ENCODE data around the gene UGT1A9. TPM values are rescaled to one million over a fixed set of nuclear protein-coding genes. Genes with fewer than 3 reads are reported as not detected.

The UGT1A9 gene
- total RNA-seq, 1 donor from 2014 or later: under 0.01 TPM

DNA sequence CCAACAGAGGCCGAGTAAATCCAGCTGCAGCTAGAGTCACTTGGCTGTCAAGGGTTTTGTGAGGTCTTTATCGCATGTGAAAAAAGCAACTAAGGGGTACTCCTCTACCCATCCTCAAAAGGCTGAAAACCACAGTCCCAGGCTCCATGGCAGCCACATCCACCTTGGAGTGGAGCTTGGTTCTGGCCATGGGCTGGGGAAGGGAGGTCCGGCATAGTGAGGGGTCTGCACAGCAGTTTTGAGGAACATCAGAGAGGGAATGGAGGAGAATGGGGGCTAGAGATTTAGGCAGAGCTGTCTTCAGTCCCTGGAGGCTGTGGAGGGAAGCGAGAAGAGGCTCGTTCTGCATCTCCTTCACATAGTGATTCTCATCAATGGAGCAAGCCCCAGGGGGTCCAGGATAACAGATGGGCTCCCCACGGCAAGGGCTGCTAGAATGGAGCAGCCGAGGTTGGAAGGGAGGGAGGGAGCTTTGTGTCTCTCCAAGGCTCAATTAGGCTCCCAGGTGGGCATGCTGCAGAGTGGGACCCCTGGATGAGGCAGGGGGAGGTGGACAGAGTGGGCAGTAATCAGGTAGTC lies 127.5 kb downstream of the UGT1A9 start:
- no peak for DNase-seq

DNA sequence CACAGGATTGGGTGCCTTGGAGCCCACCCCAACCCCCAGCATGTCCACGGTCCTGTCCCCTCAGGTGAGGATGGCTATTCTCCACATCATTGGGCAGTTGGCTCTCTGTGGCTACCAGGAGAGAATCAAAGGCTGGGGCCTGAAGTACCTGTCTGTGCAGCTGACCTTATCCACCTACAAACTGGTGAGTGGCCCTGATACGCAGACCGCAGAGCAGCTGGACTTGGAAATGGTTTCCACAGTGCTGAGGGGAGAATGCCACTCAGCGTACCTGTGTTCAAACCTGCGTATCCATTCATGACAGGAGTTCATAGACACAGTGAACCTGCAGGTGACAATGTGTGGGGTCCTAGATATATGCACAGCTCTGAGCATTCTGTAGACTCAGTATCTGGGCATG lies 128.0 kb downstream of the UGT1A9 start:
- no peak for DNase-seq

- DNase-seq: no peak
These were observed 128.5 kb downstream of the UGT1A9 start for GRCh38 chr2:233800208-233800607.

DNA sequence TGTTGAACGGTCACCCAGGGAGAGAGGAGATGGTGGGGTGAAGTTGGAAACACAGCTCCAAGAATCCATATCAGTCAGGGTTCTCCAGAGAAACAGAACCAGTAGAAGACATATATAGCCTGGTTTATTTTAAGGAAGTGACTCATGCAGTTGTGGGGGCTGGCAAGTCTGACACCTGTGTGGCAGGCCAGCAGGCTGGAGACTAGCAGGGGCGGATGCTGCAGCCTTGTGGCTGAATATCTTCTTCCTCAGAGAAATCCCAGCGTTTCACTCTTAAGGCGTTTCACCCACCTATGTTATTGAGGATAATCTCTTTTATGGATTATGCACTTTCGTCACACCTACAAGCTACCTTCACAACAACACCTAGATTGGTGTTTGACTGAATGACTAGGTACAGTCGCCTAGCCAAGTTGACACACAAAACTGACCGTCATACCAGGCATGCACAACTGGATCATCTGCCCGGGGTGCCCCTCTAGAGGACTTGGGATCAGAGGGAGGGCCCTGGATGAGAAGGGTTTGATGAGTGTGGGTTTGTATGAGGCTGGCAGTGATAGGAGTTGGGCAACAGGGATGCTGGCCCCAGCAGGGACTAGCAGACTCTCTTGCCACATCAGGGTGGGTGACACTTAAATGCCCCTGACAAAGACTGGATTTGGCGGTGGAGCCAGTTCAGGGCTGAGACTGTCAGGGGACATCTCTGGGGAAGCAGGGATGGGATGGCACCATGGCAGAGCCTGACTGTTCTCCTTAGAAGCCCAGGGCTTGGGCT lies 129.8 kb downstream of the UGT1A9 start:
- DNase-seq: peak; percentile 25

- DNase-seq: no peak
These were observed 130.6 kb downstream of the UGT1A9 start for GRCh38 chr2:233802132-233802815.

GRCh38 chr2:233803292-233803911 lies 131.7 kb downstream of the UGT1A9 start:
- DNase-seq: no peak

- DNase-seq: no peak
These were observed 132.3 kb downstream of the UGT1A9 start for GRCh38 chr2:233803994-233804393.

DNA sequence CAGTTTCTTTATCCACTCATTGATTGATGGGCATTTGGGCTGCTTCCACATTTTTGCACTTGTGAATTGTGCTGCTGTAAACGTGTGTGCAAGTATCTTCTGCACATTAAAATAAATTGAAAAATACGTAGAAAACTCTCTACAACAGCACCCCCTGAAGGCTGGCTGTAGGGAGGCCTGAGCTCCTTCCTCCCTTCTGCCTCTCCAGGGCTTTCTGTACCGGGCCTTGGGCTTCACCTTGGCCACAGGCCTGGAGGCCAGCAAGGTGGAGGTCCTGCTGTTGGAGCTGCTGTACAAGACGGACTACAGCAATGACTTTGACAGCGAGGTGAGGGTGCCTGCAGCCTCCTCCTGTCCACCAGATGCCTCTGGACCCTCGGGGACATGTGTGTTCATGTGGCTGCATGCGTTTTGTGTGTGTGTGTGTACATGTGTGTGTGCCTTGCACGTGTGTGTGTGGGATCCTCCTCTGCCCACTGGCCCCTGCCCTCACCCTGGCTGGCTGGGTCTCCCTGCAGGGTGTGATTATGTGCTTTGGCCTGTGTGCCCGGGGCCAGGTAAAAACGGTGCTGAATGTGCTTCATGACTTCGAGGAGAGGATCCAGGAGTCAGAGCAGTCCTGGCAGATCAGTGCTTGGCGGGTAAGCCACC lies 135.6 kb downstream of the UGT1A9 start:
- DNase-seq: no peak

GRCh38 chr2:233807966-233808935 lies 136.6 kb downstream of the UGT1A9 start:
- no peak for DNase-seq

- DNase-seq: no peak
These were observed 138.7 kb downstream of the UGT1A9 start for GRCh38 chr2:233810385-233810784.

- no peak for DNase-seq
These were observed 139.4 kb downstream of the UGT1A9 start for GRCh38 chr2:233811087-233811486.

GRCh38 chr2:233811732-233812131 lies 140.0 kb downstream of the UGT1A9 start:
- DNase-seq: no peak

DNA sequence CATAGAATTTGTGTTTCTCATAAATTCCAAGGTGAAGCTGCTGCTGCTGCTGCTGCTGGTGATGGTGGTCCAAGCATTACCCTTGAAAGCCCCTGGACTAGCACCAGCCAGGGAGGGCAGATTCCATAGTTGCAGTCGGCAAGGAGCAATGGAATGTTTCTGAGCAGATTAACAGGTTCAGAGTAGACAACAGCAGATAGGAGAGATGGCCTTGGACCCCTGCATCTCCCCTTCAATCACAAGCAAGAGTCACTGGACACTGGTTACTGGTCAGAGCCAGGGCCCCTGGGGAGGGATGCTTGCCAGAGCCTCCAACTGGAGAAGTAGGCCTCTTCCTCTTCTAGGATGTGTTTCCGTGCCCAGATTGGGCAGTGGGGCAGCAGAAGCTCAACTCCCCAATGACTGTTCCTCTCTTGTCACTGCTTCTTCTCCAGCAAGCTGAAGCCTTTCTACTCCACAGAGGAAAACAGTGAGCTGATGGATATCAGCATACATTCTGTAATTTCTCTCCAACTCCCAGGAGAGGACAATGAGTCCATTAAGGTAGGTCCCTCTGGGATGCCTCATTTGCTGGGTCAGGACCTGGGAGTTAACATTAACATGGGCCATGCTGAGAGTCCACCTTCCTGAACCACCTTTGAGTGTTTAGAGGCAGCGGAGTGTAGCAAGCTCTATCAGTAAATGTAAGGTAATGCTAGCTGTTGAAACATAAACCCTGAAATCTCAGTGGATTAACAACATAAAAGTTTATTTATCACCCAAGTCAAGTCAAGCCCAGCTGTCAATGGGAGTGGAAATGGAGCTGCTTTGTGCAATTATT lies 141.7 kb downstream of the UGT1A9 start:
- DNase-seq: no peak

- peak; percentile 12 for DNase-seq
These were observed 142.5 kb downstream of the UGT1A9 start for GRCh38 chr2:233814056-233814835.

DNA sequence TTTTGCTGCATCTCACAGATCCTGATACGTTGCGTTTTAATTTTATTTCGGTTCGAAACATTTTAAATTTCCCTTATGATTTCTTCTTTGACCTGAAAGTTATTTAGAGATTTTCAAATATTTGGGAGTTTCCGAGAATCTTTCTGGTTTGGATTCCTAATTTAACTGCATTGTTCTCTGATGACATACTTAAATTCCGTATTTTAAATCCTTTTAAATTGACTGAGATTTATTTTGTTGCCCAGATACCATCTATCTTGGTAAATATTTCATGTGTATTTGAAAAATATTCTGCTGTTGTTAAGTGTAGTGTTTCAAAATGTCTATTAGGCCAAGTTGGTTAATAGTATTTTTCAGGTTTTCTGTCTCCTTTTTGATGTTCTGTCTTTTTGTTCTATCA lies 144.2 kb downstream of the UGT1A9 start:
- no peak for DNase-seq

DNA sequence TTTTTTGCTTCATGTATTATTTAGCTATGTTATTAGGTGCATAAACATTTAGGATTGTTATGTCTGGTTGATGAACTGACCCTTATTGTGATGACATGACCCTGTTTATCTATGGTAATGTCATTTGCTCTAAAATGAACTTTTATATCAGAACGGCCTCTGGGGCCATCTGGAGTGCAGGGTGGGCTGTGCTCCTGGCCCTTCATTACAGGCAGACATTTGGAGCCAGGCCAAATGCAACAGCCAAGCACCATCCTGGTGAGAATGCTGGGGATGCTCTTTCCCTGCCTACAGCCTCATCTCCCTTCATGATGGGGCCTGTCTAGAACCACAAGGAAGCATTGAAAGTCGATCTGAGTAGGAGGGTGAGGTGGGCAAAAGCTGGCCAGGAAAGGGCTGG lies 144.6 kb downstream of the UGT1A9 start:
- DNase-seq: no peak

DNA sequence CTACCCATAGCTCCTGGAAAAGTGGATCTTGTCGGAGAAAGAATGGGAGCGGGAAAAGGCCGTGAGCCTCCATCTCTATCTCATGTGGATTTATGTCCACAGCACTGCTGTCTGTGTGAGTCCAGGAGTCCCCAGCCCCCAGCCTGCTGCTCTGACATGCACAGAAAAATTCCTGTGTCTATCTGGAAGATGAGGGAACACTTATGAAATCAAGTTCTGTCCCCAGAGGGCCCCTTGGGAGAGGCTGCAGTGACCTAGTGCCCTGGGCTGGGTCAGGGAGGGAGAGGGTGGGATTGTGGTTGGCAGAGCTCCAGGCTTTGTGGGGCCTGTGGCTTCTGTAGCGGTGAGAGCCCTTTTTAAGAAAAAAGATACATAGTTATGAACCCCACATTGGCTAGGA lies 145.1 kb downstream of the UGT1A9 start:
- DNase-seq: no peak

- no peak for DNase-seq
These were observed 145.7 kb downstream of the UGT1A9 start for GRCh38 chr2:233817361-233817911.

GRCh38 chr2:233817995-233818638 lies 146.4 kb downstream of the UGT1A9 start:
- no peak for DNase-seq
